Stimulated activated CD4-positive, alpha-beta T cell treated with anti-CD3 and anti-CD28 coated beads, Interleukin-15, amount 100 ng/mL, for 1 hour (primary cell): Measurements from ENCODE around the gene MOCS2.

ENCODE experiments used
- DNase-seq, 2 donors: peaks; one replicate each; pipeline ENCODE4 v3.0.0-alpha.2; 2020; ENCODE audit warnings: low read depth in 1 of 2, low spot score in 1 of 2

MOCS2 gene

GRCh38 chr5:53095931-53096525 lies 13.5 kb downstream of the MOCS2 start:
- DNase-seq, result peak; percentile 15 to 41

DNA sequence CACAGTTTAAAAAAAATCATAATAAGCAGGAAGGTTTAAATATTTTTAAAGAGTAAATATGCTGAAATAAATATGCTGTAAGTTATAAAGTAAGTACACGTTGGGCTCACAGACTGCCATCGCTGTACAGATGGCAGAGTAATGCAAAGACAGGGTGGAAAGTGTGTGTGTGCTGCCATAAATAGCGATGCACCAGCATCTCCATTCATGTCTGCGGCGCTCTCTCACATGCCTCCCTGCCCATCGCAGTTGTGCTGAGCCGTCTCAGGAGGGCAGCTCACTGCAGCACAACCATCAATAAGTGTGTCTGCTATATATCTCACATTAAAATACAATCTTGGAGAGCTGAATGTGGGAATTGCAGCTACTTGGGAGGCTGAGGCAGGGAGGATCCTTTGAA lies 14.3 kb downstream of the MOCS2 start:
- DNase-seq, result no peak

DNA sequence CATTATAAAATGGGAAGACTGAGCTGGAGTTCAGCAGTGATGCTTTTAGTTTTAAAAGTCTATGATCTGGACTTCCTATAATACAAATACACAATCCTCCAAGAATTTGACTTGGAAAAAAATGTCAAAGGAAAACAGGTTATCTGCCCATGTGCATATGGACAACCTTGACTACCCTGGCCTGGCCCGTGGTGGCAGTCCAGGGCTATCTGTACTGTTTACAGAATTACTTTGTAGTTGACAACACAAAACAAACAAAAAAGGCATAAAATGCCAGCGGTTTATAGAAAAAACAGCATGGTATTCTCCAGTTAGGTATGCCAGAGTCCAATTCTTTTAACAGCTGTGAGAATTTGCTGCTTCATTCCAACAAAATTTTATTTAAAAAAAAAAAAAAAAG lies 17.3 kb downstream of the MOCS2 start:
- no peak for DNase-seq

- DNase-seq, result no peak
Measured at GRCh38 chr5:53091289-53091688, 18.3 kb downstream of the MOCS2 start.

GRCh38 chr5:53090229-53090628 lies 19.3 kb downstream of the MOCS2 start:
- no peak for DNase-seq

- DNase-seq, result no peak
Measured at GRCh38 chr5:53089481-53089991, 20.0 kb downstream of the MOCS2 start.

GRCh38 chr5:53087621-53088121 lies 21.9 kb downstream of the MOCS2 start:
- DNase-seq, result no peak

DNA sequence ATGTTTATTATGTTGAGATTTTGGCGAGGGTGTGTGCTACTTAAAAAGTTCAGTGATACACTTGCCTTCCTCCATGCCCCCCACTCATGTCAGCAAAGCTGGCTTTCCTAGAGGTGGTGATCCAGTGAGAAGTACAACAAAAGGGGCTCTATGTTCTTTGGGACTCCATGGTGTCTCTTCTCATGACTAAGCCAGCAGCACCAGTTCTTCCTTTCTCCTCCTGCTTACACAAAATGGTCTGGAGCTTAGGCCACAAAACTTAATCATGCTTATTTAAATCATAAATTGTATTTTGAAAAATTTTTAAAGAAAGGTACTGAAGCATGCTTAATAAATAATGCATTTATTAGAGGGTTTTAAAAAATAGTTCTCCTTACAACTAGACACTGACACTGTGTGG lies 22.4 kb downstream of the MOCS2 start:
- no peak for DNase-seq

- no peak for DNase-seq
Measured at GRCh38 chr5:53084546-53085255, 24.9 kb downstream of the MOCS2 start.

DNA sequence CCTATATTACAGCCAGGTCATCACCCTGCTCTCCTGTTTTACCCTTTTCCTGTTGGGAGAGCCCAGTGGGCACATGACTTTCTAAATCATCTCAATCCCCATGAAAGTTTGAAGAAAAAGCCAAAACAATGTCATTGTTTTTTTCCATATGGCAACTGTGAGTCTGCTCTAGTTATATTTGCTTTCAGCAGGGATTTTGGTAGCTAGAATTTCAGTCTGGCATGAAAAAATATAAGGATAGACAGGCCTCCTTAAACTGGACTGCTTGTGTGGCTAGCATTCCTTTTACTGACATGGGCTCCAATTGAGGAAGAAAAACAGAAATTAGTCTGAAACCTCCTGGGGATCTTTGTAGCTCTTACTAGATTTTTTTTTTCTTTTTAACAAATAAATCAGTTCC lies 25.6 kb downstream of the MOCS2 start:
- no peak for DNase-seq

- no peak for DNase-seq
Measured at GRCh38 chr5:53080271-53080670, 29.3 kb downstream of the MOCS2 start.

GRCh38 chr5:53076014-53076583 lies 33.5 kb downstream of the MOCS2 start:
- no peak for DNase-seq

DNA sequence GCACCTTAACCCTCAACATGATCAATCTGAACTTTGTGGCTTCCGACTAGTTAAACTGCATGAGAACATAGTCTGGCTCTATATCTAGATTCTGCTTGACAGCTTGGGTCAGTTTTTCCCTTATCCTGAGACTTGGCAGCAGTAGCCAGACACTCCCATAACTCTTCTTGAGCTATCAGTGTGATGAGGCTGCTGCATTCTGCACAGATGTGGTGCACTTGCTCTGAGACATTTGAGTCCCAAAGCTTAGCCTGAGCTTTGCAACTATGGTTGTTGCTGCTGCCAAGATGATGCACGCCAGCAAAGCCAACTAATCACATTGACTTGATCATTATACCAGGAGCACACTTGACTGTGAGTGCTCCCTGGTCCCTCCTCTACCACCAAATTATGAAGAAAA lies 36.2 kb downstream of the MOCS2 start:
- no peak for DNase-seq

- DNase-seq, result no peak
Measured at GRCh38 chr5:53071738-53072137, 37.8 kb downstream of the MOCS2 start.

DNA sequence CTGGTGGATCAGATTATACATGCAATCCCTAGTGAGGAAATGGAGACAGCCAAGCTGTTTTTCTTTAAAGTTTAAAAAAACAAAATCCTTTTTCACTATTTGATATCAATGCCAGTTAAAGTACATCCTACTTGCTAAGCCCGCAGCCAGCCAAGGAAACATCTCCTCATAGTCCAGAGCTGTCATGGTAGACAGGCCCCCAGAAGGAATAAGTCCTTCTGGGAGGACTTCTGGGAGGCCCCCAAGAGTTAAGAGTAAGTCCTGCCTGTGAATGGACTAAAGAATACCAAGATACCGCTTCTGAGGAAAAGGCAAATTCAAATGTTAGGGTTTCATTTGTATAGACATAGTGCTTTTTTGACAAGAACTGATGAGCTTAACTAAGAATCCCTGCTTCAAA lies 38.3 kb downstream of the MOCS2 start:
- DNase-seq, result no peak

GRCh38 chr5:53069626-53070025 lies 39.9 kb downstream of the MOCS2 start:
- DNase-seq, result peak in 1 of 2 donors; percentile 4

DNA sequence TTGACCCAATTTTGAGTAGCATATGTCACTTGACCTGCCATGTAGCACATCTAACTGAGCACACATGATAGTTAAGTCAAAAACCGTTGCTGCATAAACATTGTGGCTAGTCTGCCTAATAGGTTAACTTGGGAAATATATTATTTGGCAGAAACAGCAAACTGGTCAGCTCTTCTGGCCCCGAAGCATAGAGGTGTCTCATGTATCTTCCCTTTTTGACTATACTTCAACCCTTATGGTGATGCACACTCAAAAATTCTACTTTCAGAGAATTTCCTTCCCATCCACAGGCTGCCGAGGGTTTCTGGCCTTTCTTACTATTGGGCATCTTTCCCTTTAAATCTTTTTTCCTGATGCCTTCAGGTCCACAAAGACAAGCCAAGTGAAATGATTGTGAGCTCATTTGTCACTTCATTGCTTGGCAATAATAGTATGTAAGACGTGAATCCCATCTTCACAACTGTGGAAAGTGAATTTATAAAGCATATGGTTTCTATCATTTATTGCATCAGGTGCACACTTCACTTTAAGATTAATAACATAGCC lies 41.2 kb downstream of the MOCS2 start:
- no peak for DNase-seq

GRCh38 chr5:53067641-53068040 lies 41.9 kb downstream of the MOCS2 start:
- DNase-seq, result no peak

DNA sequence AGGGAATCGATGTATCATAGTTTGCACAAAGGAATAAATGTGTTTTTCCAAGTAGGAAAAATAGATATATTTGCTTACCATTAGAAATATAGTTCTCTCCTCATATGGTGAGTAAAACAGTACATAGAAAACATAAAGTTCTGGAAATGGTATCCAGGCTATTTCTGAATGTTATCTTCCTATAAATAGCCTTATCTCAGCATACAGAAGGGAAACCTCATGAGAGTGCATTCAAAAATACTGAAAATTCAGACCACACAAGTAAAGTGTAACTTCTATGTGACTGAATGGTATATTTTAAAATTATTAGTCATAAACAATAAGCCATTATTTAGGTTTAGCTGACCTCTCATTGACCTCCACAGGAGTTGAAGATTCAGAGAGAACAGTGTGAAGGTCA lies 43.5 kb downstream of the MOCS2 start:
- DNase-seq, result no peak

DNA sequence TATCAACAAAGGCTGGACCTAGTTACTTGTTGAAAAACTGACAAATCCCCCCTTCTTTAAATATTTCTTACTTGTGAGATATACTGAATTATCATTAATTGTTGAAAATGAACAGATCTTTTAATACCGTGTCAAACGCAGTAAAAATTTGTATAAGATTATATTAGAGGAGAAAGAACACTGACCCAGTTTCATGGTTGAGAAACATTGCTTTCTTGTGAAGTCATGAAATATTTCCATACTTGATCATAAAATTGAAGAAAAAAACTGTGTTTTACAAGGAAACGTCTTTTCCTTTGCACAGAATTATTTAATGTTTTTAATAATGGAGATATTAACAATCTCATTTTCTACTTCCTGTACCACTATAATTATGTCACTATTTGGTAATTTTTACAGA lies 45.8 kb downstream of the MOCS2 start:
- DNase-seq, result no peak

- no peak for DNase-seq
Measured at GRCh38 chr5:53063176-53063575, 46.4 kb downstream of the MOCS2 start.

GRCh38 chr5:53059281-53059680 lies 50.3 kb downstream of the MOCS2 start:
- DNase-seq, result no peak
